Skeletal muscle tissue (tissue), 4 donors: ENCODE results near the gene CHST11. TPM values are rescaled to one million over a fixed set of nuclear protein-coding genes. Genes with fewer than 3 reads are reported as not detected.

Experiments used
- H3K27ac ChIP-seq: one replicate; pipeline ENCODE4 v1.7.0; 2013; ENCODE audit warnings: mild to moderate bottlenecking, low read depth, low read length, inconsistent platforms
- H3K27me3 ChIP-seq, 3 donors: one replicate each; pipeline ENCODE4 v1.7.0; 2013; ENCODE audit warnings: low read length in 3 of 3; ENCODE audit not compliant: control insufficient read depth in 3 of 3, insufficient read depth in 3 of 3
- H3K36me3 ChIP-seq, 3 donors: one replicate each; pipeline ENCODE4 v1.7.0; 2013; ENCODE audit warnings: low read length in 3 of 3; ENCODE audit not compliant: control insufficient read depth in 3 of 3, insufficient read depth in 3 of 3
- H3K4me1 ChIP-seq, 3 donors: one replicate each; pipeline ENCODE4 v1.7.0; 2013; ENCODE audit warnings: low read length in 3 of 3, mild to moderate bottlenecking in 3 of 3; ENCODE audit not compliant: control insufficient read depth in 3 of 3, insufficient read depth in 3 of 3
- H3K4me3 ChIP-seq, 3 donors: one replicate each; pipeline ENCODE4 v1.7.0; 2013; ENCODE audit warnings: low read length in 3 of 3
- H3K9ac ChIP-seq, 3 donors: one replicate each; pipeline ENCODE4 v1.7.0; 2013; ENCODE audit warnings: low read length in 3 of 3, mild to moderate bottlenecking in 3 of 3, moderate library complexity in 2 of 3, low read depth in 1 of 3
- H3K9me3 ChIP-seq, 3 donors: one replicate each; pipeline ENCODE4 v1.7.0; 2013; ENCODE audit warnings: low read length in 3 of 3; ENCODE audit not compliant: control insufficient read depth in 3 of 3
- total RNA-seq: library from RNA; depleted of rRNA; stranded (reverse); fragments of >200 nt; gene quantifications from one replicate; pipeline ENCODE4 v1.2.3, GENCODE V29; 2014
- donor health status: Osteomylitis.

Gene CHST11
- total RNA-seq, 1 donor from 2014 or later: 2.1 TPM

- H3K36me3 ChIP-seq: no peaks in the 10 kb centered on the region
Observed at GRCh38 chr12:104672096-104672445, 215.3 kb downstream of the CHST11 start.

GRCh38 chr12:104672501-104673265, 215.9 kb downstream of the CHST11 start:
- Histone ChIP-seq H3K27ac (peak overlapping the region; percentile 74), H3K9me3 (no peaks in the 10 kb centered on the region), H3K36me3 (no peaks in the 10 kb centered on the region), H3K4me3 (no peak overlapping the region), H3K9ac (no peak overlapping the region), H3K4me1 (peaks cover 26 to 47% (median 26%) of the 10 kb centered on the region in 3 donors), H3K27me3 (no peaks in the 10 kb centered on the region)

More at GRCh38 chr12:104672096-104672445, 215.3 kb downstream of the CHST11 start:
- no peaks in the 10 kb centered on the region for H3K9me3 ChIP-seq
- peak overlapping the region; percentile 74 for H3K27ac ChIP-seq
- peak overlapping the region in 1 of 3 donors; percentile 18 for H3K4me3 ChIP-seq
- H3K27me3 ChIP-seq: no peaks in the 10 kb centered on the region
- H3K4me1 ChIP-seq: peaks cover 26 to 47% (median 26%) of the 10 kb centered on the region in 3 donors
- H3K9ac ChIP-seq: no peak overlapping the region

GRCh38 chr12:104673294-104673693, 216.5 kb downstream of the CHST11 start:
- Histone ChIP-seq H3K27ac (peak overlapping the region; percentile 74), H3K9me3 (no peaks in the 10 kb centered on the region), H3K4me1 (peaks cover 26 to 47% (median 26%) of the 10 kb centered on the region in 3 donors), H3K36me3 (no peaks in the 10 kb centered on the region), H3K4me3 (no peak overlapping the region), H3K9ac (no peak overlapping the region), H3K27me3 (no peaks in the 10 kb centered on the region)

GRCh38 chr12:104673696-104674482, 217.1 kb downstream of the CHST11 start:
- no peak overlapping the region for H3K4me3 ChIP-seq
- H3K9me3 ChIP-seq: no peaks in the 10 kb centered on the region
- no peak overlapping the region for H3K9ac ChIP-seq
- no peak overlapping the region for H3K27ac ChIP-seq
- peaks cover 25 to 42% (median 26%) of the 10 kb centered on the region in 3 donors for H3K4me1 ChIP-seq
- H3K27me3 ChIP-seq: no peaks in the 10 kb centered on the region
- H3K36me3 ChIP-seq: no peaks in the 10 kb centered on the region

- Histone ChIP-seq H3K4me1 (peaks cover 12 to 15% (median 13%) of the 10 kb centered on the region in 3 donors), H3K27me3 (no peaks in the 10 kb centered on the region), H3K36me3 (no peaks in the 10 kb centered on the region), H3K9ac (no peak overlapping the region), H3K9me3 (no peaks in the 10 kb centered on the region), H3K4me3 (no peak overlapping the region), H3K27ac (no peak overlapping the region)
Observed at GRCh38 chr12:104676636-104677035, 219.9 kb downstream of the CHST11 start.

GRCh38 chr12:104677441-104678089, 220.8 kb downstream of the CHST11 start:
- Histone ChIP-seq H3K27me3 (no peaks in the 10 kb centered on the region), H3K27ac (no peak overlapping the region), H3K9ac (no peak overlapping the region), H3K36me3 (no peaks in the 10 kb centered on the region), H3K4me1 (peaks cover 3 to 5% (median 3%) of the 10 kb centered on the region in 3 donors), H3K9me3 (no peaks in the 10 kb centered on the region), H3K4me3 (no peak overlapping the region)

GRCh38 chr12:104680070-104680469, 223.3 kb downstream of the CHST11 start:
- no peak overlapping the region for H3K4me3 ChIP-seq
- H3K27ac ChIP-seq: no peak overlapping the region
- H3K36me3 ChIP-seq: no peaks in the 10 kb centered on the region
- no peaks in the 10 kb centered on the region for H3K27me3 ChIP-seq
- no peaks in the 10 kb centered on the region for H3K9me3 ChIP-seq
- H3K9ac ChIP-seq: no peak overlapping the region
- no peaks in the 10 kb centered on the region for H3K4me1 ChIP-seq

- no peaks in the 10 kb centered on the region for H3K9me3 ChIP-seq
- no peaks in the 10 kb centered on the region for H3K4me1 ChIP-seq
Observed at GRCh38 chr12:104680491-104680890, 223.7 kb downstream of the CHST11 start.

GRCh38 chr12:104681012-104681690, 224.4 kb downstream of the CHST11 start:
- H3K4me3 ChIP-seq: no peak overlapping the region
- H3K27ac ChIP-seq: no peak overlapping the region
- H3K36me3 ChIP-seq: no peaks in the 10 kb centered on the region
- H3K9me3 ChIP-seq: no peaks in the 10 kb centered on the region
- H3K4me1 ChIP-seq: peaks cover 0 to under 1% (median 0%) of the 10 kb centered on the region in 3 donors
- no peaks in the 10 kb centered on the region for H3K27me3 ChIP-seq
- H3K9ac ChIP-seq: no peak overlapping the region

More at GRCh38 chr12:104680491-104680890, 223.7 kb downstream of the CHST11 start:
- no peak overlapping the region for H3K9ac ChIP-seq
- H3K27me3 ChIP-seq: no peaks in the 10 kb centered on the region
- H3K36me3 ChIP-seq: no peaks in the 10 kb centered on the region
- H3K27ac ChIP-seq: no peak overlapping the region
- H3K4me3 ChIP-seq: no peak overlapping the region
